SU-DHL-6 (cell line): Measurements from ENCODE around the gene ZNF467.

Experiments used
- H2AFZ ChIP-seq: fragments of 200-600 bp; sonication (generic); 2 replicates; pipeline ENCODE4 v1.6.1; 2014; ENCODE audit warnings: low read depth, mild to moderate bottlenecking, moderate library complexity, mixed read lengths, antibody characterized with exemption, low read length; ENCODE audit not compliant: severe bottlenecking
- H3F3A ChIP-seq: fragments of 200-600 bp; shearing (Covaris generic); 2 replicates; pipeline ENCODE4 v1.6.0; 2016; ENCODE audit warnings: antibody characterized with exemption, mild to moderate bottlenecking; ENCODE audit not compliant: insufficient read depth
- H3K27ac ChIP-seq: fragments of 200-600 bp; sonication (generic); 2 replicates; pipeline ENCODE4 v1.5.1; 2016; ENCODE audit warnings: low read depth, mild to moderate bottlenecking, low read length, moderate library complexity, mixed read lengths
- H3K27me3 ChIP-seq: fragments of 200-600 bp; sonication (generic), shearing (Covaris generic); 2 replicates; pipeline ENCODE4 v1.6.0; 2014; ENCODE audit warnings: mild to moderate bottlenecking, low read length
- H3K36me3 ChIP-seq: fragments of 200-600 bp; sonication (generic); 2 replicates; pipeline ENCODE4 v1.6.1; 2014; ENCODE audit warnings: mild to moderate bottlenecking, low read length, mixed read lengths
- H3K4me2 ChIP-seq: fragments of 300-600, 200-600 bp; shearing (Covaris generic), sonication (generic); 2 replicates; pipeline ENCODE4 v1.6.0; 2014; ENCODE audit warnings: low read length, low read depth, mild to moderate bottlenecking; ENCODE audit not compliant: poor library complexity, severe bottlenecking
- H3K4me3 ChIP-seq: fragments of 200-600 bp; sonication (generic); 2 replicates; pipeline ENCODE4 v1.5.1; 2014; ENCODE audit warnings: antibody characterized with exemption, low read length, mild to moderate bottlenecking, mixed read lengths; ENCODE audit not compliant: insufficient read depth, poor library complexity, severe bottlenecking
- H3K79me2 ChIP-seq: fragments of 200-600 bp; sonication (generic); 2 replicates; pipeline ENCODE4 v1.6.1; 2014; ENCODE audit warnings: mild to moderate bottlenecking, low read length, moderate library complexity; ENCODE audit not compliant: insufficient read depth
- H3K9ac ChIP-seq: fragments of 200-600 bp; sonication (generic); 2 replicates; pipeline ENCODE4 v1.7.0; 2014; ENCODE audit warnings: mild to moderate bottlenecking, low read length
- H3K9me2 ChIP-seq: fragments of 200-600 bp; sonication (generic); replicated peaks from 2 replicates; pipeline ENCODE4 v1.6.1; 2014; ENCODE audit warnings: low read length; ENCODE audit not compliant: insufficient read depth
- H3K9me3 ChIP-seq: fragments of 200-600 bp; sonication (generic); 2 replicates; pipeline ENCODE4 v1.6.1; 2014; ENCODE audit warnings: low read length, mixed read lengths; ENCODE audit not compliant: insufficient read depth
- H4K20me1 ChIP-seq: fragments of 200-600 bp; sonication (generic); 2 replicates; pipeline ENCODE4 v1.6.1; 2014; ENCODE audit warnings: low read depth, mild to moderate bottlenecking, antibody characterized with exemption, low read length, moderate library complexity, mixed read lengths
- CTCF ChIP-seq: fragments of 200-600 bp; sonication (generic); IDR thresholded peaks from one replicate; pipeline ENCODE4 v1.5.1; 2017; ENCODE audit warnings: antibody characterized with exemption, mild to moderate bottlenecking, low read length, moderate library complexity; ENCODE audit not compliant: insufficient read depth, poor library complexity, severe bottlenecking
- EZH2phosphoT487 ChIP-seq: fragments of 200-600 bp; sonication (generic), shearing (Covaris generic); conservative IDR thresholded peaks from 2 replicates; pipeline ENCODE4 v1.6.1; 2018; ENCODE audit warnings: mild to moderate bottlenecking, antibody characterized with exemption, low read length, moderate library complexity, mixed read lengths

The ZNF467 gene

GRCh38 chr7:149721084-149721601, 52.2 kb downstream of the ZNF467 start:
- Histone ChIP-seq H3K27me3 (no peaks in the 10 kb centered on the region), H3K4me3 (no peak overlapping the region), H2AFZ (no peak overlapping the region), H3F3A (no peaks in the 10 kb centered on the region), H3K27ac (no peak overlapping the region), H4K20me1 (no peaks in the 10 kb centered on the region), H3K36me3 (no peaks in the 10 kb centered on the region), H3K9me3 (no peaks in the 10 kb centered on the region), H3K79me2 (no peaks in the 10 kb centered on the region), H3K4me2 (no peak overlapping the region), H3K9me2 (no peaks in the 10 kb centered on the region), H3K9ac (no peak overlapping the region)
- TF ChIP-seq EZH2phosphoT487 (no peak), CTCF (no peak)

- H3K27ac ChIP-seq = no peak overlapping the region
- no peak overlapping the region for H3K4me3 ChIP-seq
- H3K9me3 ChIP-seq = no peaks in the 10 kb centered on the region
- no peaks in the 10 kb centered on the region for H3K36me3 ChIP-seq
- no peak overlapping the region for H2AFZ ChIP-seq
- H3K9me2 ChIP-seq = no peaks in the 10 kb centered on the region
- no peaks in the 10 kb centered on the region for H3F3A ChIP-seq
- no peaks in the 10 kb centered on the region for H4K20me1 ChIP-seq
- H3K4me2 ChIP-seq = no peak overlapping the region
- no peak overlapping the region for H3K9ac ChIP-seq
- TF ChIP-seq CTCF (no peak), EZH2phosphoT487 (no peak)
- H3K27me3 ChIP-seq = no peaks in the 10 kb centered on the region
- H3K79me2 ChIP-seq = no peaks in the 10 kb centered on the region
These were observed 52.9 kb downstream of the ZNF467 start for GRCh38 chr7:149720372-149721083.

- H3K4me3 ChIP-seq = no peak overlapping the region
- no peak overlapping the region for H3K27ac ChIP-seq
- H3K27me3 ChIP-seq = no peaks in the 10 kb centered on the region
- H4K20me1 ChIP-seq = no peaks in the 10 kb centered on the region
- no peak overlapping the region for H2AFZ ChIP-seq
- H3K9me2 ChIP-seq = no peaks in the 10 kb centered on the region
- H3K79me2 ChIP-seq = no peaks in the 10 kb centered on the region
- TF ChIP-seq EZH2phosphoT487 (no peak), CTCF (no peak)
- H3K9me3 ChIP-seq = no peaks in the 10 kb centered on the region
- H3F3A ChIP-seq = no peaks in the 10 kb centered on the region
- H3K36me3 ChIP-seq = no peaks in the 10 kb centered on the region
- H3K4me2 ChIP-seq = no peak overlapping the region
- H3K9ac ChIP-seq = no peak overlapping the region
These were observed 53.5 kb downstream of the ZNF467 start for GRCh38 chr7:149719912-149720335.
